ENCODE results near the gene BCL2L2. TPM values are rescaled to one million over a fixed set of nuclear protein-coding genes. Genes with fewer than 3 reads are reported as not detected.
A peak's percentile ranks its signal among the peaks of the same experiment; 100 is the strongest.

BCL2L2 gene
- total and polyA plus RNA-seq, 9 of the 15 experiments (the other 6 are each of a cell fraction or from before 2014, with no cell fraction given): 2.6 to 32.5 (median 14.7) TPM

DNA sequence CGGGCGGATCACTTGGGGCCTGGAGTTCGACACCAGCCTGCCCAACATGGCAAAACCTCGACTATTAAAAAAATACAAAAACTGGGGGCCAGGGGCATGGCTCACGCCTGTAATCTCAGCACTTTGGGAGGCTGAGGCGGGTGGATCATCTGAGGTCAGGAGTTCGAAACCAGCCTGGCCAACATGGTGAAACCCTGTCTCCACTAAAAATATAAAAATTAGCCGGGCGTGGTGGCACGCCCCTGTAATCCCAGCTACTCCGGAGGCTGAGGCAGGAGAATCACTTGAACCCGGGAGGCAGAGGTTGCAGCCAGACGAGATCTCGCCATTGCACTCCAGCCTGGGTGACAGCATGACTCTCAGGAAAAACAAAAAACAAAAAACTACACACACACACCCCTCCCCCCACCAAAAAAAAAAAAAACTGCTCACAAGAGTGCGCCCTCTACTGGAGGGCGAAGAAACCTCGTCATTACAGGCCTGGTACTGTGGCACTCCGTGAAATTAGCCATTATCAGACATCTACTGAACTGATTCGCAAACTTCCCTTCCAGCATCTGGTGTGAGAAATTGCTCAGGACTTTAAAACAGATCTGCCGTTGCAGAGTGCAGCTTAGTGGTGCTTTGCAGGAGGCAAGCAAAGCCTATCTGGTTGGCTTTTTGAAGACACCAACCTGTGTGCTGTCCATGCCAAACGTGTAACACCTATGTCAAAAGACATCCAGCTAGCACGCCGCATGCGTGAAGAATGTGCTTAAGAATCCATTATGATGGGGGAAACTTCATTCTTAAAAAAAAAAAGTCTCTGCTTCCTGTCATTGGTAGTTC lies 11.7 kb upstream of the BCL2L2 start (continued):
- peak; percentile 53; the same call in 1 of the 2 replicates for TF ChIP-seq FOXM1 (IDR thresholded peaks at IDR 0.05; ENCODE audit: low read depth)
- TF ChIP-seq FOXM1 (CRISPR knock-in tag; IDR thresholded peaks at IDR 0.05; ENCODE audit: low read depth): no peak
- peak; percentile 43; the same call in 1 of the 2 replicates for TF ChIP-seq MTA2 (IDR thresholded peaks at IDR 0.05; ENCODE audit: low read depth)
- TF ChIP-seq NR2C1 (IDR thresholded peaks at IDR 0.05): no peak
- 0 out of 2 replicates have a peak, but pooled peaks have one; percentile 15 for TF ChIP-seq NR2C1 (tag; IDR thresholded peaks at IDR 0.05)
- peak; percentile 50; the same call in 1 of the 2 replicates for TF ChIP-seq HDAC2 (IDR thresholded peaks at IDR 0.05)
- TF ChIP-seq, protein P1, sequence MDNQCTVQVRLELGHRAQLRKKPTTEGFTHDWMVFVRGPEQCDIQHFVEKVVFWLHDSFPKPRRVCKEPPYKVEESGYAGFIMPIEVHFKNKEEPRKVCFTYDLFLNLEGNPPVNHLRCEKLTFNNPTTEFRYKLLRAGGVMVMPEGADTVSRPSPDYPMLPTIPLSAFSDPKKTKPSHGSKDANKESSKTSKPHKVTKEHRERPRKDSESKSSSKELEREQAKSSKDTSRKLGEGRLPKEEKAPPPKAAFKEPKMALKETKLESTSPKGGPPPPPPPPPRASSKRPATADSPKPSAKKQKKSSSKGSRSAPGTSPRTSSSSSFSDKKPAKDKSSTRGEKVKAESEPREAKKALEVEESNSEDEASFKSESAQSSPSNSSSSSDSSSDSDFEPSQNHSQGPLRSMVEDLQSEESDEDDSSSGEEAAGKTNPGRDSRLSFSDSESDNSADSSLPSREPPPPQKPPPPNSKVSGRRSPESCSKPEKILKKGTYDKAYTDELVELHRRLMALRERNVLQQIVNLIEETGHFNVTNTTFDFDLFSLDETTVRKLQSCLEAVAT (IDR thresholded peaks at IDR 0.05): peak; percentile 81 to 92; a peak in 3 of 4 replicates
- no peak for TF ChIP-seq FOXA1 (IDR thresholded peaks at IDR 0.05; ENCODE audit: borderline replicate concordance)
- TF ChIP-seq POLR2G (IDR thresholded peaks at IDR 0.05; ENCODE audit: low read depth, low read length): peak; percentile 33; the same call in 1 of the 2 replicates
- TF ChIP-seq ZFX (CRISPR knock-in tag; IDR thresholded peaks at IDR 0.05): peak; percentile 48
- TF ChIP-seq XRCC5 (IDR thresholded peaks at IDR 0.05; ENCODE audit: low read depth, low read length): peak; percentile 88; the same call in 1 of the 2 replicates
- TF ChIP-seq ZNF717 (CRISPR knock-in tag; IDR thresholded peaks at IDR 0.05): no peak
- 0 out of 2 replicates have a peak, but pooled peaks have one; percentile 13 for TF ChIP-seq SMARCC2 (IDR thresholded peaks at IDR 0.05; ENCODE audit: low read depth)
- TF ChIP-seq ATF7 (IDR thresholded peaks at IDR 0.05): peak; percentile 62; the same call in 1 of the 2 replicates
- TF ChIP-seq ELF4 (CRISPR knock-in tag; IDR thresholded peaks at IDR 0.05): peak; percentile 81
- TF ChIP-seq, protein P2, sequence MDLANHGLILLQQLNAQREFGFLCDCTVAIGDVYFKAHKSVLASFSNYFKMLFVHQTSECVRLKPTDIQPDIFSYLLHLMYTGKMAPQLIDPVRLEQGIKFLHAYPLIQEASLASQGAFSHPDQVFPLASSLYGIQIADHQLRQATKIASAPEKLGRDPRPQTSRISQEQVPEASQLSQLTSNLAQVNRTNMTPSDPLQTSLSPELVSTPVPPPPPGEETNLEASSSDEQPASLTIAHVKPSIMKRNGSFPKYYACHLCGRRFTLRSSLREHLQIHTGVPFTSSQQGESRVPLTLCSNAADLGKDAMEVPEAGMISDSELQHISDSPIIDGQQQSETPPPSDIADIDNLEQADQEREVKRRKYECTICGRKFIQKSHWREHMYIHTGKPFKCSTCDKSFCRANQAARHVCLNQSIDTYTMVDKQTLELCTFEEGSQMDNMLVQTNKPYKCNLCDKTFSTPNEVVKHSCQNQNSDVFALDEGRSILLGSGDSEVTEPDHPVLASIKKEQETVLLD (IDR thresholded peaks at IDR 0.05): peak; percentile 47; the same call in 1 of the 2 replicates
- no peak for TF ChIP-seq NR1H2 (CRISPR knock-in tag; IDR thresholded peaks at IDR 0.05)
- peak; percentile 58 for TF ChIP-seq FOSL1 (tag; conservative IDR thresholded peaks at IDR 0.05)
- peak; percentile 93 for TF ChIP-seq NBN (IDR thresholded peaks at IDR 0.05; ENCODE audit: low read depth)
- TF ChIP-seq, protein P3, sequence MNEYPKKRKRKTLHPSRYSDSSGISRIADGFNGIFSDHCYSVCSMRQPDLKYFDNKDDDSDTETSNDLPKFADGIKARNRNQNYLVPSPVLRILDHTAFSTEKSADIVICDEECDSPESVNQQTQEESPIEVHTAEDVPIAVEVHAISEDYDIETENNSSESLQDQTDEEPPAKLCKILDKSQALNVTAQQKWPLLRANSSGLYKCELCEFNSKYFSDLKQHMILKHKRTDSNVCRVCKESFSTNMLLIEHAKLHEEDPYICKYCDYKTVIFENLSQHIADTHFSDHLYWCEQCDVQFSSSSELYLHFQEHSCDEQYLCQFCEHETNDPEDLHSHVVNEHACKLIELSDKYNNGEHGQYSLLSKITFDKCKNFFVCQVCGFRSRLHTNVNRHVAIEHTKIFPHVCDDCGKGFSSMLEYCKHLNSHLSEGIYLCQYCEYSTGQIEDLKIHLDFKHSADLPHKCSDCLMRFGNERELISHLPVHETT (CRISPR knock-in tag; conservative IDR thresholded peaks at IDR 0.05 in 1 of 2, IDR thresholded peaks at IDR 0.05 in 1 of 2): 0 out of 4 replicates have a peak, but pooled peaks of 1 of the 2 experiments have one; percentile 25
- no peak for TF ChIP-seq MECOM (CRISPR knock-in tag; IDR thresholded peaks at IDR 0.05)
- peak; percentile 48; the same call in 1 of the 2 replicates for TF ChIP-seq CTBP1 (IDR thresholded peaks at IDR 0.05; ENCODE audit: borderline replicate concordance)
- TF ChIP-seq SOX6 (IDR thresholded peaks at IDR 0.05): peak; percentile 60
- peak; percentile 59 for TF ChIP-seq MAFG (tag; conservative IDR thresholded peaks at IDR 0.05)
- TF ChIP-seq ZNF316 (IDR thresholded peaks at IDR 0.05): no peak
- TF ChIP-seq ZNF551 (CRISPR knock-in tag; IDR thresholded peaks at IDR 0.05): no peak
- TF ChIP-seq NFE2 (IDR thresholded peaks at IDR 0.05; ENCODE audit: low read depth): peak; percentile 55

All from K562 (cell line).